ENCODE measurements around the gene BRAF. TPM values are rescaled to one million over a fixed set of nuclear protein-coding genes. Genes with fewer than 3 reads are reported as not detected.
A peak's percentile ranks its signal among the peaks of the same experiment; 100 is the strongest.

Gene BRAF
- total and polyA plus RNA-seq, 8 donors, result 24.5 to 35.9 (median 29.6) TPM

DNA sequence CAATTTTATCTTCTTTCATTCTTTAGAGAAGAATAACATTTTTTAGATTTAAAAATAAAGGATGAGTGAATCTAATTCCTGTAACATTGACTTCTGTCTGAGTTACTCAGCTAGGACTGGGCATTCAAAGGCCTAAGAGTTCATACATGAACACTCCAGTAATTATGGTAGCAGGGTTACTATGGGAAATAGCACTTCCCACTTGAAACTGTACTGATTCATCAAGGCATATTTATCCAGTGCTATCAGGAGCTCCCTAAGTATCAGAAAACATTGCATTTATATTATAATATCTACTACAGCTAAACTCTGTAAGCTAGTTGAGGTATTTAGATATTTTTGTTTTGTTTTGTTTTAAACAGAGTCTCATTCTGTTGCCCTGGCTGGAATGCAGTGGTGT lies 186.4 kb downstream of the BRAF start:
- peak; percentile 66 for ATAC-seq
- intact Hi-C loops (cut with DNase I), result no loop called here
- DNase-seq, result no peak

DNA sequence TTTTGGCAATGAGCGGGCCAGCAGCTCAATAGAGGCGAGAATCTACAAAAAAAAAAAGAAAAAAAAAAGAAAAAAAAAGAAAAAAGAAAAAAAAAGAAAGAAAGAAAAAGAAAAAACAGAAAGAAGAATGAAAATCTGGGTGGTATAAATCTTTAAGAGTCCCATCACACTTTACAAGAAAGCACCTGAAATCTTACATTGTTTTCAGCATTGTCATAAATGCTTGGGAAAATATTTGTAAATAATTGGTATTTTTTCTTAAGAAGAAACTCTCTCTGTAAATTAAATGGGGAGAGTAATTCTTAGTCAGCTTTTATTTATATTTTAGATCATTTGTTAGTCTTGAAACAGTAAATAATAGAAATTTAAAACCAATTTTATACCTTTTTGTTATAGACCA lies 190.0 kb downstream of the BRAF start:
- no peaks in the 10 kb centered on the region for H3K9me3 ChIP-seq
- no peak for ATAC-seq
- no peaks in the 10 kb centered on the region for H3K4me1 ChIP-seq
- no peak overlapping the region for H3K4me3 ChIP-seq
- no peaks in the 10 kb centered on the region for H3K27me3 ChIP-seq
- intact Hi-C loops (cut with DNase I), result no loop called here
- no peak for DNase-seq
- peaks cover 0 to 59% of the 10 kb centered on the region in 2 donors for H3K36me3 ChIP-seq
- H3K27ac ChIP-seq, result no peak overlapping the region
- TF ChIP-seq, protein P1, sequence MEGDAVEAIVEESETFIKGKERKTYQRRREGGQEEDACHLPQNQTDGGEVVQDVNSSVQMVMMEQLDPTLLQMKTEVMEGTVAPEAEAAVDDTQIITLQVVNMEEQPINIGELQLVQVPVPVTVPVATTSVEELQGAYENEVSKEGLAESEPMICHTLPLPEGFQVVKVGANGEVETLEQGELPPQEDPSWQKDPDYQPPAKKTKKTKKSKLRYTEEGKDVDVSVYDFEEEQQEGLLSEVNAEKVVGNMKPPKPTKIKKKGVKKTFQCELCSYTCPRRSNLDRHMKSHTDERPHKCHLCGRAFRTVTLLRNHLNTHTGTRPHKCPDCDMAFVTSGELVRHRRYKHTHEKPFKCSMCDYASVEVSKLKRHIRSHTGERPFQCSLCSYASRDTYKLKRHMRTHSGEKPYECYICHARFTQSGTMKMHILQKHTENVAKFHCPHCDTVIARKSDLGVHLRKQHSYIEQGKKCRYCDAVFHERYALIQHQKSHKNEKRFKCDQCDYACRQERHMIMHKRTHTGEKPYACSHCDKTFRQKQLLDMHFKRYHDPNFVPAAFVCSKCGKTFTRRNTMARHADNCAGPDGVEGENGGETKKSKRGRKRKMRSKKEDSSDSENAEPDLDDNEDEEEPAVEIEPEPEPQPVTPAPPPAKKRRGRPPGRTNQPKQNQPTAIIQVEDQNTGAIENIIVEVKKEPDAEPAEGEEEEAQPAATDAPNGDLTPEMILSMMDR (IDR thresholded peaks at IDR 0.05), result no peak

More for the DNA sequence above, 186.4 kb downstream of the BRAF start:
- Histone ChIP-seq H3K4me1 (no peaks in the 10 kb centered on the region), H3K4me3 (no peak overlapping the region), H3K27ac (no peak overlapping the region), H3K36me3 (peaks cover 0 to 53% of the 10 kb centered on the region in 2 donors), H3K9me3 (no peaks in the 10 kb centered on the region), H3K27me3 (no peaks in the 10 kb centered on the region)
- TF ChIP-seq, protein P1 (IDR thresholded peaks at IDR 0.05), result no peak

DNA sequence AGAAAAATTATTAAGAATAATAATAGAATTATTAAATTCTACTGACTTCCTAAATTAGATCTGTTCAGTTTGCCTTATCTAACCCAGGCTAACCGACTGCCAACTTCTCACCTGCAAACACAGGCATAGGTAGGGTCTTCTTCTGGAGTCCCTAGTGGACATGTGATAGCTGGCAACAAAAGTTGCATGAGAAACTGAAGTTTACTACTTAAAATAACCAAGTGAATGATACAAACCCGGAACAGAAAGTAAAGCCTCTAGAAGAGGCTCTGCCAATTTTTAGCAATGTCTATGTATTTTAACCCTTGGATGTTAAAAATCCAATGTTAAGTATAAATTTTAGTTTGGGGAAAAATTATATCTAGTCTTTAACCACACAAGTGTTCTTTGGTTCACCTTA lies 190.6 kb downstream of the BRAF start:
- no peak overlapping the region for H3K4me3 ChIP-seq
- no peak for ATAC-seq
- DNase-seq, result no peak
- no peaks in the 10 kb centered on the region for H3K4me1 ChIP-seq
- intact Hi-C loops (cut with DNase I), result no loop called here
- H3K27ac ChIP-seq, result no peak overlapping the region
- peaks cover 0 to 53% of the 10 kb centered on the region in 2 donors for H3K36me3 ChIP-seq
- TF ChIP-seq, protein P1 (IDR thresholded peaks at IDR 0.05), result no peak
- no peaks in the 10 kb centered on the region for H3K9me3 ChIP-seq
- H3K27me3 ChIP-seq, result no peaks in the 10 kb centered on the region

DNA sequence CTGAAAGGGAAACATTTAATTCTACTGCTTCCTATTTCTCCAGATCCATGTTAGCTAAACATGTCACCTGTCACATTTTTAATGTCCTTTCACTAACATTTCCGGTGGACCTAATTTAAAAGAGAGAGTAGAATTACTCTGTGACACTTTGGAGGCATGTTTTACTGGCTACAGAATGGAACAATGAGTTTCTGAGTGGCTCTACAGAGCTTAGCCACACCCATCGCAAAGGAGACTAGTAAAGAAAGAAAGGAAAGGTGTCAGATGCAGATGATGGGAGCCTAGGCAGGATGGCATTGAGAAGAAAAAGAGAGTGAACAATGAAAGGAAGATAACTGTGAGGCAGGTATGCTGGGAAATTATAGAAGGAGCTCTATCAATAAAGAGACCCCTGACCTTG lies 192.3 kb downstream of the BRAF start:
- DNase-seq, result no peak
- TF ChIP-seq, protein P1 (IDR thresholded peaks at IDR 0.05), result no peak
- no peak overlapping the region for H3K27ac ChIP-seq
- H3K36me3 ChIP-seq, result peaks cover 0 to 37% of the 10 kb centered on the region in 2 donors
- H3K4me1 ChIP-seq, result no peaks in the 10 kb centered on the region
- intact Hi-C loops (cut with DNase I), result no loop called here
- ATAC-seq, result no peak
- H3K4me3 ChIP-seq, result no peak overlapping the region
- H3K27me3 ChIP-seq, result no peaks in the 10 kb centered on the region
- no peaks in the 10 kb centered on the region for H3K9me3 ChIP-seq

DNA sequence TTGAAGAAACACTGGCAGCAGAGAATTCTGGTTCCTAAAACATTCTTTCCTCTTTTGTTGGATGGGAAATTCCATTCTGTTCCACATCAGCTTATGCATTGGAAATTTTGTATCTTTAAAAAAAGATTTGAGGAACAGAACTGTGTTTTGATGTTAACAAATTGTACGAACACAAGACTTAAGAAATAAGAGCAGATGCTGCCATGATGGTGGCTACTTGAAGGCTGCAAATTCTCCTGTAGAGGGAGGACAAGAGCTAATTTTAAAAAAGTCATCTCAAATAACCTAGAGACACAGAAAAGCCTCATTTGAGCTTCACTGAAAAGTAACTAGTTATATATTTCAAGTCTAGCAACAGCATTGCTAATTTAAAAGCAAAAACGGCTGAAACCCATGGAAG lies 198.4 kb downstream of the BRAF start:
- DNase-seq (peak in 1 of 4 donors; percentile 7), ATAC-seq (peak; percentile 37)
- Histone ChIP-seq H3K4me1 (no peaks in the 10 kb centered on the region), H3K27me3 (no peaks in the 10 kb centered on the region), H3K9me3 (no peaks in the 10 kb centered on the region), H3K27ac (no peak overlapping the region), H3K4me3 (no peak overlapping the region), H3K36me3 (peaks cover 0 to 16% of the 10 kb centered on the region in 2 donors)
- TF ChIP-seq, protein P1 (IDR thresholded peaks at IDR 0.05), result peak in 1 of 2 donors; percentile 10
- intact Hi-C loops (cut with DNase I), result no loop called here
